ENCODE measurements around the gene MKX. TPM values are rescaled to one million over a fixed set of nuclear protein-coding genes. Genes with fewer than 3 reads are reported as not detected.

MKX gene
- total and polyA plus RNA-seq, 9 of the 15 experiments (the other 6 are each of a cell fraction or from before 2014, with no cell fraction given): 0.07 TPM; not detected in 7

- Histone ChIP-seq H3K27ac (ENCODE audit: extremely low read depth, low read depth, low read length) (no peak overlapping the region), H3K4me3 (no peak overlapping the region), H4K20me1 (replicated peaks; ENCODE audit: control insufficient read depth, insufficient read depth, low read length) (no peaks in the 10 kb centered on the region), H3K4me1 (replicated peaks in 1 of 2; ENCODE audit: control insufficient read depth in 2 of 2, insufficient read depth in 2 of 2, low read length in 2 of 2) (no peaks in the 10 kb centered on the region), H2AFZ (ENCODE audit: low read depth, low read length) (no peak overlapping the region), H3K9me3 (replicated peaks; ENCODE audit: control insufficient read depth, insufficient read depth, low read depth, low read length) (no peaks in the 10 kb centered on the region), H3K9ac (ENCODE audit: insufficient read depth in 1 of 2, low read depth in 2 of 2, low read length in 2 of 2) (no peak overlapping the region), H3K36me3 (ENCODE audit: control insufficient read depth, insufficient read depth, low read length) (no peaks in the 10 kb centered on the region), H3K9me1 (ENCODE audit: control insufficient read depth, insufficient read depth, low read length) (no peaks in the 10 kb centered on the region), H3K4me2 (ENCODE audit: insufficient read depth, low read length) (no peak overlapping the region), H3K79me2 (ENCODE audit: control insufficient read depth, insufficient read depth, low read length) (no peaks in the 10 kb centered on the region), H3K27me3 (ENCODE audit: control insufficient read depth in 2 of 2, insufficient read depth in 2 of 2, low read length in 2 of 2) (peaks cover 0 to 6% of the 10 kb centered on the region in 2 experiments; a peak in 1 of 5 replicates)
- 5% methylated on average over 1 of the region's 1 CpG for WGBS (ENCODE audit: insufficient coverage, low coverage, missing lambda C conversion rate)
- DNase-seq (ENCODE audit: extremely low read depth in 1 of 4, low spot score in 3 of 4) (no peak), FAIRE-seq (no peak), ATAC-seq (no peak)
- CTCF ChIA-PET (ENCODE audit: low intra/inter-chr PET ratio): no interaction called here
- BruUV-seq (replicated peaks): no TSS peak
- TF ChIP-seq NFIC (IDR thresholded peaks at IDR 0.05): peak; percentile 73
- no peak for TF ChIP-seq MED1 (CRISPR knock-in tag; IDR thresholded peaks at IDR 0.05; ENCODE audit: borderline replicate concordance)
- in situ Hi-C loops (cut with MboI): loop anchor here (25.0 kb wide), 1 partner anchor 657 kb away; no protein-coding TSS in a partner anchor
- POLR2A ChIA-PET: no interaction called here
- intact Hi-C loops (cut with micrococcal nuclease): no loop called here
Observed at GRCh38 chr10:27730041-27730440, 15.6 kb downstream of the MKX start.

GRCh38 chr10:27728338-27728737, 17.3 kb downstream of the MKX start:
- H3K36me3 ChIP-seq (ENCODE audit: control insufficient read depth, insufficient read depth, low read length): no peaks in the 10 kb centered on the region
- no peak overlapping the region for H3K4me3 ChIP-seq
- H3K4me1 ChIP-seq (replicated peaks in 1 of 2; ENCODE audit: control insufficient read depth in 2 of 2, insufficient read depth in 2 of 2, low read length in 2 of 2): no peaks in the 10 kb centered on the region
- H3K79me2 ChIP-seq (ENCODE audit: control insufficient read depth, insufficient read depth, low read length): no peaks in the 10 kb centered on the region
- H2AFZ ChIP-seq (ENCODE audit: low read depth, low read length): no peak overlapping the region
- CTCF ChIA-PET (ENCODE audit: low intra/inter-chr PET ratio): no interaction called here
- H4K20me1 ChIP-seq (replicated peaks; ENCODE audit: control insufficient read depth, insufficient read depth, low read length): peaks cover 2% of the 10 kb centered on the region; the same call in 1 of the 2 replicates
- FAIRE-seq: no peak
- peaks cover 0 to 6% of the 10 kb centered on the region in 2 experiments; a peak in 1 of 5 replicates for H3K27me3 ChIP-seq (ENCODE audit: control insufficient read depth in 2 of 2, insufficient read depth in 2 of 2, low read length in 2 of 2)
- in situ Hi-C loops (cut with MboI): loop anchor here (25.0 kb wide), 1 partner anchor 659 kb away; no protein-coding TSS in a partner anchor
- H3K9me1 ChIP-seq (ENCODE audit: control insufficient read depth, insufficient read depth, low read length): no peaks in the 10 kb centered on the region
- 0% methylated on average over 3 of the region's 3 CpGs for WGBS (ENCODE audit: insufficient coverage, low coverage, missing lambda C conversion rate)
- no peaks in the 10 kb centered on the region for H3K9me3 ChIP-seq (replicated peaks; ENCODE audit: control insufficient read depth, insufficient read depth, low read depth, low read length)
- intact Hi-C loops (cut with micrococcal nuclease): no loop called here
- BruUV-seq (replicated peaks): no TSS peak
- H3K4me2 ChIP-seq (ENCODE audit: insufficient read depth, low read length): no peak overlapping the region
- H3K27ac ChIP-seq (ENCODE audit: extremely low read depth, low read depth, low read length): no peak overlapping the region
- ATAC-seq: no peak
- H3K9ac ChIP-seq (ENCODE audit: insufficient read depth in 1 of 2, low read depth in 2 of 2, low read length in 2 of 2): no peak overlapping the region
- POLR2A ChIA-PET: interaction anchor here (0.6 kb wide), 1 partner anchor 906 kb away, joined by 3 read pairs; no protein-coding TSS in a partner anchor
- no peak for DNase-seq (ENCODE audit: extremely low read depth in 1 of 4, low spot score in 3 of 4)
- no peak for TF ChIP-seq WHSC1 (IDR thresholded peaks at IDR 0.05; ENCODE audit: low read length)
- TF ChIP-seq ZMIZ1 (IDR thresholded peaks at IDR 0.05; ENCODE audit: low read depth in 2 of 2, low read length in 2 of 2): no peak
- no peak for TF ChIP-seq CHD4 (IDR thresholded peaks at IDR 0.05; ENCODE audit: insufficient read depth, insufficient replicate concordance, low read depth, low read length, poor library complexity, severe bottlenecking)
- no peak for TF ChIP-seq ZNF124 (CRISPR knock-in tag; IDR thresholded peaks at IDR 0.05)
- no peak for TF ChIP-seq SMAD1 (IDR thresholded peaks at IDR 0.05; ENCODE audit: low read depth, low read length, partially characterized antibody)
- no peak for TF ChIP-seq NEUROD1 (IDR thresholded peaks at IDR 0.05; ENCODE audit: borderline replicate concordance, low read depth, low read length, partially characterized antibody)
- no peak for TF ChIP-seq ZNF277 (CRISPR knock-in tag; IDR thresholded peaks at IDR 0.05; ENCODE audit: borderline replicate concordance)
- no peak for TF ChIP-seq ATF4 (CRISPR knock-in tag; IDR thresholded peaks at IDR 0.05)
